Raji (cell line): Measurements from ENCODE around the gene WDR91.
A peak's percentile ranks its signal among the peaks of the same experiment; 100 is the strongest.

ENCODE experiments used
- POLR2A ChIP-seq: IDR thresholded peaks from 2 replicates; pipeline ENCODE4 v1.6.1; 2011; ENCODE audit warnings: low read depth, low read length, control low read depth; ENCODE audit not compliant: insufficient read depth

The WDR91 gene

GRCh38 chr7:135160858-135161653 lies 50.3 kb downstream of the WDR91 start:
- no peak for TF ChIP-seq POLR2A

GRCh38 chr7:135160098-135160857 lies 51.0 kb downstream of the WDR91 start:
- no peak for TF ChIP-seq POLR2A

GRCh38 chr7:135159359-135160085 lies 51.8 kb downstream of the WDR91 start:
- TF ChIP-seq POLR2A, result no peak

DNA sequence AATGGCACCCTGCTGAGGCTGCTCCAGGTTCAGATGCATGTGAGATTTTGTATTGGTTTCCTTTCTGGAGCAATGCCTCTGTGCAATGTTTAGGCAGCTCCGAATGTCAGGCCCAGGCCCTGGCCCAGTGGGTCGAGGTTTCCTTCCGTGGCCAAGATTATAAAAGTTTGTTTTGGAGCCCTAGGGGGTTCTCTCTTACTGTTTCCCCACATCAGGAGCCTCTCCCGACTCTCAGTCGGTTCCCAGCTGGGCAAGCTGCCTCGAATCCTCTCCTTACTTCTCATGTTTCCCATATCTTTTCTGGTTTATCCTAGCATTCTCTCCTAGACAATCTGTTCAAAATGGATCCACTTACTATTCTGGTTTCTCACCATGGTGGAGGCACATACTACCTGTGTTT lies 52.5 kb downstream of the WDR91 start:
- TF ChIP-seq POLR2A, result no peak

DNA sequence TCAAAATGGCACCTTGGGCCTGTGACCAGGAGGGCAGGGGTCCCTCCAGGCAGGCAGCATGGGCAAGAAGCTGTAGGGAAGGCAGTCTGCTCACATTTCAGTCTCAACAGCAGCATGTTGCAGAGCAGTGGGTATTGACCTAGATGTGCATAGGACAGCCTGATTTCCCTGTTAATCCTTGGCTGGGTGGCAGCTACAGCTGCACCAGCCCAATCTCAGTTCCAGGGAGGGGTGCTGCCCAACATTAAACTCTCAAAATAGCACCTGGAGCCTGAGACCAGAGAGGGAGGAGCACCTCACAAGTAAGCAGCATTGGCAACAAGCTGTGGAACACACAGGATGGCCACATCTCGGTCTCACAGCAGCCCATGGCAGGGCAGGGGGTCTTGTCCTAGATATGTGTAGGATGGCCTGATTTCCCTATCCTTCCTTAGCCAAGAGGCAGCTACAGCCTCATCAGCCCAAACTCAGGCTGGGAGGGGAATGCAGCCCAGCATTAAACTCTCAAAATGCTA lies 53.1 kb downstream of the WDR91 start:
- no peak for TF ChIP-seq POLR2A

DNA sequence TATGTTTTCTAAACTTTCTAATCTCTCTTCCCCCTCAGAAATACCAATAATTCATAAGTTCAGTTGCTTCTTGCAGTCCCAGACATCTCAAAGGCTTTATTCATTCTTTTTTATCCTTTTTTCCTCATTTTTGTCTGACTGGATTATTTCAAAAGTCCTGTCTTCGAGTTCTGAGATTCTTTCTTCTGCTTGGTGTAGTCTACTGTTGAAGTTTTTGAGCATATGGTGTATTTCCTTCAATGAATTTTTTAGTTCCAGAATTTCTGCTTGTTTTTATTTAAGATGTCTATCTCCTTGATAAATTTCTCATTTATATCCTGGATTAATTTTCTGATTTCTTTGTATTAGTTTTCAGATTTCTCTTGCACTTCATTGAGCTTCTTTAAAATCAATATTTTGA lies 55.0 kb downstream of the WDR91 start:
- no peak for TF ChIP-seq POLR2A

- TF ChIP-seq POLR2A, result no peak
These were observed 56.6 kb downstream of the WDR91 start for GRCh38 chr7:135154734-135155133.

DNA sequence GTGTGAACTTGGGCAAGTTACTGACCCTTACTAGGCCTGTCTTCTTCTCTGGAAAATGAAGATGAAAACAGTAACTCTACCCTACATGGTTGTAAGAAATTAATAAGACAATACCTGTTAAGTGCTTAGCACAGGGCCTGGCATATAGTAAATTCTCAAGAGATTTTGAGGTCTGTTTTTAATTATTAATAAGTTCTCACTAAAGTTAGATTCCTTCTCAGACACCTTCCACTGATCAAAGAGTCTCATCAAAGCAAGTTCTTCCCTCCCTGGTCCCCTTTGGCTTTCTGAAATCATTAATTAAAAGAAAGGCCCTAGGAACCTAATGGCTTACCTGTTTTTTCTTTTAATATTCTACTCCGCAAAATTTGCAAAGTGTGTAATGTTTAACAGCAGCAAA lies 58.9 kb downstream of the WDR91 start:
- TF ChIP-seq POLR2A, result no peak

DNA sequence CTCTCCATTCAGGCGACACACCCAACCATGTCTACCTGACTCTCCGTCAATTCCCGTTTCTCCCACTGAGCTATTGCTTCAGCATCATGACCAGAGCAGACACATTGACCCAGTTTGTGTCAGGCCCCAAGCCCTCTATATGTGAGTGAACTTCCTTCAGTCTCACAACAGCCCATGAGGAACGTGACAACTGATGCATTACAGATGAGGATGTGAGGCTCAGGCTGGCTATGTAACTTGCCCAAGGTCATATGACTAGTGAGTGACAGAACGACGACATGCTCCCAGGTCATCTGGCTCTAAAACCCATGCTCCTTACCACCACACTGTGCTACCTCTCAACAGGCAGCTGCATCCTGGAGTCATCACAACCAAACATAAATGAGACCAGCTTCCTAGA lies 59.8 kb downstream of the WDR91 start:
- no peak for TF ChIP-seq POLR2A

GRCh38 chr7:135151132-135151531 lies 60.2 kb downstream of the WDR91 start:
- TF ChIP-seq POLR2A, result no peak

GRCh38 chr7:135150072-135150782 lies 61.1 kb downstream of the WDR91 start:
- TF ChIP-seq POLR2A, result no peak

- peak; percentile 25; the same call in 1 of the 2 replicates for TF ChIP-seq POLR2A
These were observed 63.2 kb downstream of the WDR91 start, which contains the start of gene TMEM140 for GRCh38 chr7:135147899-135148721. Gene TMEM140 (plus strand): TSS chr7:135148072. CDS start chr7:135164442, 16,370 bp downstream.

DNA sequence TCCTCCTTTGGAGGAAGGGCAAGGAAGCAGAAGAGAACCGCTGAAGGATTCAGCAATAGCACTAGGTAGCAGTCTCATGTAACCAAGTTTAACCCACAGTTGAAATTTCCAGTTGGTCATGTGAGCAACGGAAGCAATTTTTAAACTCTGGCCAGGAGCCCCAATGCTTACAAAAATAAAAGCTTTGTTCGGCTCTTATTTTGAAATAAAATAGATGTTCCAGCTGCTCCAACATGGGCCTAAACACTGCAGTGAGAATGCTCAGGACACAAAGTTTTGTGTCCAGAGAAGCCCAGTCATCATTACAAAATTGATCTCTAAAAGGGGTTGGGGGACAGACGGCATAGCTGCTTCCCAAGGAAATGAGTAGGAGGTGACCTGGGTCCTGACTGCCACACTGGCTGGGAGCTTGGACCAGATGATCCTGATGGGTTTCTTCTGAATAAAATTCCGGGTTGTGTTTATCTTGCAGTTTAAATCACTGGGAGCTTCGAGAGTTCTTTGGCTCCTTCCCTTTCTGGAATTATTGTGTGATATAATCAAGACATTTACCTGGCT lies 63.9 kb downstream of the WDR91 start:
- TF ChIP-seq POLR2A, result 0 out of 2 replicates have a peak, but pooled peaks have one; percentile 0
